NCI-H2196 (cell line): Measurements from ENCODE around the gene PPP2R5C.

ENCODE experiments used
- DNase-seq: peaks from one replicate; lab custom pipeline; 2025; ENCODE audit not compliant: unreplicated experiment; lab: John Stamatoyannopoulos, UW

PPP2R5C gene

GRCh38 chr14:101861464-101861863, 100.0 kb downstream of the PPP2R5C start:
- no peak for DNase-seq

- no peak for DNase-seq
Observed at GRCh38 chr14:101862177-101862576, 100.7 kb downstream of the PPP2R5C start.

GRCh38 chr14:101862711-101863110, 101.2 kb downstream of the PPP2R5C start:
- no peak for DNase-seq

GRCh38 chr14:101865288-101865687, 103.8 kb downstream of the PPP2R5C start:
- DNase-seq = no peak

GRCh38 chr14:101867854-101868253, 106.3 kb downstream of the PPP2R5C start:
- DNase-seq = no peak

GRCh38 chr14:101869217-101869616, 107.7 kb downstream of the PPP2R5C start:
- no peak for DNase-seq

GRCh38 chr14:101870273-101870939, 108.9 kb downstream of the PPP2R5C start:
- DNase-seq = no peak

GRCh38 chr14:101872346-101872745, 110.8 kb downstream of the PPP2R5C start:
- DNase-seq = no peak

- DNase-seq = no peak
Observed at GRCh38 chr14:101873076-101873825, 111.7 kb downstream of the PPP2R5C start.

GRCh38 chr14:101873991-101874390, 112.5 kb downstream of the PPP2R5C start:
- no peak for DNase-seq

- DNase-seq = no peak
Observed at GRCh38 chr14:101875041-101875726, 113.7 kb downstream of the PPP2R5C start.

- DNase-seq = no peak
Observed at GRCh38 chr14:101875727-101876554, 114.4 kb downstream of the PPP2R5C start.

GRCh38 chr14:101876555-101876938, 115.0 kb downstream of the PPP2R5C start:
- no peak for DNase-seq

- DNase-seq = no peak
Observed at GRCh38 chr14:101877766-101878165, 116.3 kb downstream of the PPP2R5C start.

GRCh38 chr14:101878211-101878821, 116.8 kb downstream of the PPP2R5C start:
- no peak for DNase-seq

- DNase-seq = no peak
Observed at GRCh38 chr14:101878822-101879528, 117.5 kb downstream of the PPP2R5C start.

GRCh38 chr14:101879529-101880336, 118.2 kb downstream of the PPP2R5C start:
- no peak for DNase-seq

GRCh38 chr14:101881426-101881825, 119.9 kb downstream of the PPP2R5C start:
- no peak for DNase-seq
